ENCODE results near the gene NAGK.

- TF ChIP-seq CTCF (conservative IDR thresholded peaks at IDR 0.05 in 1 of 2, IDR thresholded peaks at IDR 0.05 in 1 of 2; ENCODE audit: low read depth in 1 of 2, low read length in 2 of 2) (no peak), EZH2 (IDR thresholded peaks at IDR 0.05; ENCODE audit: low read length, missing control alignments) (no peak)
Measured at GRCh38 chr2:71060211-71060610, 8.2 kb upstream of the NAGK start.

Measured in fibroblast of lung (primary cell).